Measurements from ENCODE around the gene SCNN1A. TPM values are rescaled to one million over a fixed set of nuclear protein-coding genes. Genes with fewer than 3 reads are reported as not detected.

SCNN1A gene
- total and polyA plus RNA-seq, 2 of the 13 experiments (the other 11 are each of a cell fraction or from before 2014, with no cell fraction given) = 1.5 to 14.6 TPM

DNA sequence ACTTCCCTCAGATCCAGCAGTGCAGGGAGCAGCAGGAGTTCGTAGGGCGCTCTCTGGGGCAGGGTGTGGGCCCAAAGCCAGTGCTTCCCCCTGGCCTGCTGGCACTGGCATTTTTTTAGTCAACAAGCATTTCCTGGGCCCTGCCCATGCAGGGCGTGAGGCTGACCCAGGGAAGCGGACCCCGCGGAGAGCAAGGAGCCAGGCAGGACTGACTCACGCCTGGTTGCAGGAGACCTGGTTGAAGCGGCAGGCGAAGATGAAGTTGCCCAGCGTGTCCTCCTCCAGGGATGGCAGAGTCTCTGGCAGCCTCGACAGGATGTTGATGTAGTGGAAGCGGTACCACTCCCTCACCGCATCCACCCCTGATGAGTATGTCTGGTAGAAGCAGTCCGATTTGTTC, 13.5 kb downstream of the SCNN1A start (continued):
- TF ChIP-seq, protein P1, sequence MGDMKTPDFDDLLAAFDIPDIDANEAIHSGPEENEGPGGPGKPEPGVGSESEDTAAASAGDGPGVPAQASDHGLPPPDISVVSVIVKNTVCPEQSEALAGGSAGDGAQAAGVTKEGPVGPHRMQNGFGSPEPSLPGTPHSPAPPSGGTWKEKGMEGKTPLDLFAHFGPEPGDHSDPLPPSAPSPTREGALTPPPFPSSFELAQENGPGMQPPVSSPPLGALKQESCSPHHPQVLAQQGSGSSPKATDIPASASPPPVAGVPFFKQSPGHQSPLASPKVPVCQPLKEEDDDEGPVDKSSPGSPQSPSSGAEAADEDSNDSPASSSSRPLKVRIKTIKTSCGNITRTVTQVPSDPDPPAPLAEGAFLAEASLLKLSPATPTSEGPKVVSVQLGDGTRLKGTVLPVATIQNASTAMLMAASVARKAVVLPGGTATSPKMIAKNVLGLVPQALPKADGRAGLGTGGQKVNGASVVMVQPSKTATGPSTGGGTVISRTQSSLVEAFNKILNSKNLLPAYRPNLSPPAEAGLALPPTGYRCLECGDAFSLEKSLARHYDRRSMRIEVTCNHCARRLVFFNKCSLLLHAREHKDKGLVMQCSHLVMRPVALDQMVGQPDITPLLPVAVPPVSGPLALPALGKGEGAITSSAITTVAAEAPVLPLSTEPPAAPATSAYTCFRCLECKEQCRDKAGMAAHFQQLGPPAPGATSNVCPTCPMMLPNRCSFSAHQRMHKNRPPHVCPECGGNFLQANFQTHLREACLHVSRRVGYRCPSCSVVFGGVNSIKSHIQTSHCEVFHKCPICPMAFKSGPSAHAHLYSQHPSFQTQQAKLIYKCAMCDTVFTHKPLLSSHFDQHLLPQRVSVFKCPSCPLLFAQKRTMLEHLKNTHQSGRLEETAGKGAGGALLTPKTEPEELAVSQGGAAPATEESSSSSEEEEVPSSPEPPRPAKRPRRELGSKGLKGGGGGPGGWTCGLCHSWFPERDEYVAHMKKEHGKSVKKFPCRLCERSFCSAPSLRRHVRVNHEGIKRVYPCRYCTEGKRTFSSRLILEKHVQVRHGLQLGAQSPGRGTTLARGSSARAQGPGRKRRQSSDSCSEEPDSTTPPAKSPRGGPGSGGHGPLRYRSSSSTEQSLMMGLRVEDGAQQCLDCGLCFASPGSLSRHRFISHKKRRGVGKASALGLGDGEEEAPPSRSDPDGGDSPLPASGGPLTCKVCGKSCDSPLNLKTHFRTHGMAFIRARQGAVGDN (CRISPR knock-in tag; IDR thresholded peaks at IDR 0.05) = peak; percentile 52; the same call in 1 of the 2 replicates
- TF ChIP-seq ZNF530 (CRISPR knock-in tag; IDR thresholded peaks at IDR 0.05; ENCODE audit: low read depth) (no peak), YEATS4 (CRISPR knock-in tag; IDR thresholded peaks at IDR 0.05; ENCODE audit: borderline replicate concordance) (no peak), ZSCAN21 (CRISPR knock-in tag; IDR thresholded peaks at IDR 0.05; ENCODE audit: borderline replicate concordance) (no peak), ZNF224 (CRISPR knock-in tag; IDR thresholded peaks at IDR 0.05) (no peak), ZNF430 (CRISPR knock-in tag; IDR thresholded peaks at IDR 0.05) (no peak), ZBTB38 (CRISPR knock-in tag; IDR thresholded peaks at IDR 0.05) (peak; percentile 60), PHF8 (CRISPR knock-in tag; IDR thresholded peaks at IDR 0.05) (no peak; the same call in 1 of the 2 replicates), RELA (CRISPR knock-in tag; IDR thresholded peaks at IDR 0.05) (no peak), HOXA9 (CRISPR knock-in tag; IDR thresholded peaks at IDR 0.05; ENCODE audit: borderline replicate concordance) (no peak)

All from HepG2 (cell line).